ENCODE results near the gene PDS5A.

PDS5A gene

GRCh38 chr4:39889226-39889625 lies 88.5 kb downstream of the PDS5A start:
- peaks cover 91% of the 10 kb centered on the region for H3K36me3 ChIP-seq (ENCODE audit: low read depth)
- ATAC-seq (ENCODE audit: low read depth) (no peak), DNase-seq (ENCODE audit: low spot score) (no peak)
- no peak for TF ChIP-seq CTCF (IDR thresholded peaks at IDR 0.05; ENCODE audit: poor library complexity, severe bottlenecking)
- H3K4me1 ChIP-seq (ENCODE audit: insufficient read depth, poor library complexity, severe bottlenecking): no peaks in the 10 kb centered on the region
- H3K4me3 ChIP-seq (ENCODE audit: severe bottlenecking): no peak overlapping the region
- no peaks in the 10 kb centered on the region for H3K9me3 ChIP-seq (ENCODE audit: severe bottlenecking)
- no peak overlapping the region for H3K27ac ChIP-seq (ENCODE audit: poor library complexity, severe bottlenecking)
- no peaks in the 10 kb centered on the region for H3K27me3 ChIP-seq (ENCODE audit: insufficient read depth, poor library complexity, severe bottlenecking)

GRCh38 chr4:39888541-39888940 lies 89.2 kb downstream of the PDS5A start:
- no peak for TF ChIP-seq CTCF (IDR thresholded peaks at IDR 0.05; ENCODE audit: poor library complexity, severe bottlenecking)
- DNase-seq (ENCODE audit: low spot score) (no peak), ATAC-seq (ENCODE audit: low read depth) (no peak)
- no peak overlapping the region for H3K27ac ChIP-seq (ENCODE audit: poor library complexity, severe bottlenecking)
- no peaks in the 10 kb centered on the region for H3K4me1 ChIP-seq (ENCODE audit: insufficient read depth, poor library complexity, severe bottlenecking)
- no peaks in the 10 kb centered on the region for H3K27me3 ChIP-seq (ENCODE audit: insufficient read depth, poor library complexity, severe bottlenecking)
- no peak overlapping the region for H3K4me3 ChIP-seq (ENCODE audit: severe bottlenecking)
- H3K9me3 ChIP-seq (ENCODE audit: severe bottlenecking): no peaks in the 10 kb centered on the region
- peaks cover 89% of the 10 kb centered on the region for H3K36me3 ChIP-seq (ENCODE audit: low read depth)

GRCh38 chr4:39883646-39884045 lies 94.1 kb downstream of the PDS5A start:
- Histone ChIP-seq H3K4me1 (ENCODE audit: insufficient read depth, poor library complexity, severe bottlenecking) (no peaks in the 10 kb centered on the region), H3K4me3 (ENCODE audit: severe bottlenecking) (no peak overlapping the region), H3K9me3 (ENCODE audit: severe bottlenecking) (no peaks in the 10 kb centered on the region), H3K27me3 (ENCODE audit: insufficient read depth, poor library complexity, severe bottlenecking) (no peaks in the 10 kb centered on the region), H3K36me3 (ENCODE audit: low read depth) (peaks cover 89% of the 10 kb centered on the region), H3K27ac (ENCODE audit: poor library complexity, severe bottlenecking) (no peak overlapping the region)
- ATAC-seq (ENCODE audit: low read depth): no peak
- no peak for DNase-seq (ENCODE audit: low spot score)
- no peak for TF ChIP-seq CTCF (IDR thresholded peaks at IDR 0.05; ENCODE audit: poor library complexity, severe bottlenecking)

GRCh38 chr4:39881789-39882188 lies 95.9 kb downstream of the PDS5A start:
- Histone ChIP-seq H3K4me3 (ENCODE audit: severe bottlenecking) (no peak overlapping the region), H3K9me3 (ENCODE audit: severe bottlenecking) (no peaks in the 10 kb centered on the region), H3K27ac (ENCODE audit: poor library complexity, severe bottlenecking) (no peak overlapping the region), H3K4me1 (ENCODE audit: insufficient read depth, poor library complexity, severe bottlenecking) (no peaks in the 10 kb centered on the region), H3K36me3 (ENCODE audit: low read depth) (peaks cover 94% of the 10 kb centered on the region), H3K27me3 (ENCODE audit: insufficient read depth, poor library complexity, severe bottlenecking) (no peaks in the 10 kb centered on the region)
- DNase-seq (ENCODE audit: low spot score) (no peak), ATAC-seq (ENCODE audit: low read depth) (no peak)
- no peak for TF ChIP-seq CTCF (IDR thresholded peaks at IDR 0.05; ENCODE audit: poor library complexity, severe bottlenecking)

GRCh38 chr4:39877971-39878370 lies 99.7 kb downstream of the PDS5A start:
- TF ChIP-seq CTCF (IDR thresholded peaks at IDR 0.05; ENCODE audit: poor library complexity, severe bottlenecking): no peak
- H3K27ac ChIP-seq (ENCODE audit: poor library complexity, severe bottlenecking): no peak overlapping the region
- no peak overlapping the region for H3K4me3 ChIP-seq (ENCODE audit: severe bottlenecking)
- DNase-seq (ENCODE audit: low spot score) (no peak), ATAC-seq (ENCODE audit: low read depth) (no peak)
- H3K27me3 ChIP-seq (ENCODE audit: insufficient read depth, poor library complexity, severe bottlenecking): no peaks in the 10 kb centered on the region
- peaks cover 99% of the 10 kb centered on the region for H3K36me3 ChIP-seq (ENCODE audit: low read depth)
- H3K4me1 ChIP-seq (ENCODE audit: insufficient read depth, poor library complexity, severe bottlenecking): no peaks in the 10 kb centered on the region
- no peaks in the 10 kb centered on the region for H3K9me3 ChIP-seq (ENCODE audit: severe bottlenecking)
